Measurements from ENCODE around the gene CCL25.

The CCL25 gene

GRCh38 chr19:8045872-8046568 is 6.5 kb upstream of the CCL25 start:
- DNase-seq: no peak

GRCh38 chr19:8046569-8047165 is 5.9 kb upstream of the CCL25 start:
- DNase-seq: no peak

GRCh38 chr19:8050274-8051096 is 2.1 kb upstream of the CCL25 start:
- peak; percentile 97 to 98 for DNase-seq

GRCh38 chr19:8054169-8054568 is 1.6 kb downstream of the CCL25 start:
- no peak for DNase-seq

GRCh38 chr19:8056533-8056932 is 4.0 kb downstream of the CCL25 start:
- no peak for DNase-seq

- no peak for DNase-seq
Measured at GRCh38 chr19:8057545-8058270, 5.1 kb downstream of the CCL25 start.

- no peak for DNase-seq
Measured at GRCh38 chr19:8064911-8065874, 12.6 kb downstream of the CCL25 start.

GRCh38 chr19:8065875-8066261 is 13.3 kb downstream of the CCL25 start:
- no peak for DNase-seq

GRCh38 chr19:8069096-8069973 is 16.8 kb downstream of the CCL25 start:
- DNase-seq: peak; percentile 41 to 55

GRCh38 chr19:8071912-8072311 is 19.4 kb downstream of the CCL25 start:
- no peak for DNase-seq

GRCh38 chr19:8074501-8074900 is 21.9 kb downstream of the CCL25 start:
- no peak for DNase-seq

GRCh38 chr19:8075158-8076074 is 22.9 kb downstream of the CCL25 start:
- DNase-seq: no peak

GRCh38 chr19:8079988-8080387 is 27.4 kb downstream of the CCL25 start:
- no peak for DNase-seq

GRCh38 chr19:8080832-8081231 is 28.3 kb downstream of the CCL25 start:
- no peak for DNase-seq

GRCh38 chr19:8081569-8082550 is 29.3 kb downstream of the CCL25 start:
- no peak for DNase-seq

GRCh38 chr19:8083141-8083540 is 30.6 kb downstream of the CCL25 start:
- no peak for DNase-seq

- DNase-seq: no peak
Measured at GRCh38 chr19:8084152-8084551, 31.6 kb downstream of the CCL25 start.

- no peak for DNase-seq
Measured at GRCh38 chr19:8085598-8086408, 33.2 kb downstream of the CCL25 start.

Measured in activated T-cell treated with anti-CD3 and anti-CD28 coated beads, Interleukin-2, amount 50 U/mL, for 48 hours (primary cell).